Hepatocyte (in vitro differentiated cells): ENCODE measurements around the gene RNF217.

ENCODE experiments used
- CTCF ChIP-seq: fragments of 200-600 bp; sonication (generic); IDR thresholded peaks from 2 replicates; pipeline ENCODE4 v1.5.1; 2016; ENCODE audit warnings: antibody characterized with exemption, mild to moderate bottlenecking; ENCODE audit not compliant: poor library complexity
- EZH2 ChIP-seq: fragments of 200-600 bp; sonication (generic); IDR thresholded peaks from 2 replicates; pipeline ENCODE4 v1.6.1; 2016; ENCODE audit warnings: antibody characterized with exemption, mild to moderate bottlenecking, borderline replicate concordance

DNA sequence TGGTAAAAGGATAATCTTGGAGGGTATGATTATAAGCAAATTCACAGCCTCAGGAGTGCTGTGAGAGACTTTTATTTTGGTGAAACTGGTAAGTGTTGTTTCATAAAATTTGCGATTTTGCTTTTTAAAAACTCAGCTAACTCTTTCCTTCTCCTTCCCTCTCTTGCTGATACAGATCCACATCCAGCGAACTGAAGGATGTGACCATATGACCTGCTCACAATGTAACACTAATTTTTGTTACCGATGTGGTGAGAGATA lies 114.2 kb downstream of the RNF217 start:
- TF ChIP-seq CTCF: no peak
- no peak for TF ChIP-seq EZH2
